Neutrophil (primary cell): ENCODE measurements around the gene GRAP2.

Experiments used
- H3K27ac ChIP-seq: fragments of 200-600 bp; sonication (generic); 2 replicates; pipeline ENCODE4 v1.5.1; 2016; ENCODE audit warnings: mild to moderate bottlenecking, moderate library complexity
- H3K27me3 ChIP-seq: fragments of 200-600 bp; sonication (generic); 2 replicates; pipeline ENCODE4 v1.6.0; 2016; ENCODE audit warnings: mild to moderate bottlenecking
- H3K36me3 ChIP-seq: fragments of 200-600 bp; sonication (generic); 2 replicates; pipeline ENCODE4 v1.5.1; 2017
- H3K4me1 ChIP-seq, 2 experiments: fragments of 200-600 bp in 1 of 2; sonication (generic) in 1 of 2; 1 replicate in 1 of 2; 2 replicates in 1 of 2; pipeline versions ENCODE4 v1.5.1 to v1.6.1; 2013 to 2016; ENCODE audit warnings: low read depth in 1 of 2, low read length in 1 of 2, mild to moderate bottlenecking in 1 of 2, moderate library complexity in 1 of 2; ENCODE audit not compliant: control insufficient read depth in 1 of 2, insufficient read depth in 1 of 2
- H3K4me3 ChIP-seq, 2 experiments: fragments of 200-600 bp in 1 of 2; sonication (generic) in 1 of 2; 1 replicate in 1 of 2; 2 replicates in 1 of 2; pipeline ENCODE4 v1.5.1; 2013 to 2016; ENCODE audit warnings: low read depth in 1 of 2, low read length in 1 of 2, mild to moderate bottlenecking in 1 of 2, moderate library complexity in 1 of 2
- H3K9me3 ChIP-seq: fragments of 200-600 bp; sonication (generic); 2 replicates; pipeline ENCODE4 v1.5.1; 2016
- TF ChIP-seq, protein P1 (sequence below): fragments of 200-600 bp; sonication (generic); IDR thresholded peaks from 2 replicates; pipeline ENCODE4 v1.5.1; 2016; ENCODE audit warnings: antibody characterized with exemption

GRAP2 gene

GRCh38 chr22:39900306-39901227 lies at the start of gene GRAP2:
Gene GRAP2, plus strand, starts transcription at chr22:39901084. Its CDS starts 46,023 bp downstream, at chr22:39947107.
- peaks cover 17 to 28% of the 10 kb centered on the region in 2 experiments for H3K4me1 ChIP-seq
- H3K27ac ChIP-seq = no peak within 1 kb of the TSS
- H3K27me3 ChIP-seq = no peaks in the 10 kb centered on the region
- no peaks in the 10 kb centered on the region for H3K36me3 ChIP-seq
- TF ChIP-seq, protein P1, sequence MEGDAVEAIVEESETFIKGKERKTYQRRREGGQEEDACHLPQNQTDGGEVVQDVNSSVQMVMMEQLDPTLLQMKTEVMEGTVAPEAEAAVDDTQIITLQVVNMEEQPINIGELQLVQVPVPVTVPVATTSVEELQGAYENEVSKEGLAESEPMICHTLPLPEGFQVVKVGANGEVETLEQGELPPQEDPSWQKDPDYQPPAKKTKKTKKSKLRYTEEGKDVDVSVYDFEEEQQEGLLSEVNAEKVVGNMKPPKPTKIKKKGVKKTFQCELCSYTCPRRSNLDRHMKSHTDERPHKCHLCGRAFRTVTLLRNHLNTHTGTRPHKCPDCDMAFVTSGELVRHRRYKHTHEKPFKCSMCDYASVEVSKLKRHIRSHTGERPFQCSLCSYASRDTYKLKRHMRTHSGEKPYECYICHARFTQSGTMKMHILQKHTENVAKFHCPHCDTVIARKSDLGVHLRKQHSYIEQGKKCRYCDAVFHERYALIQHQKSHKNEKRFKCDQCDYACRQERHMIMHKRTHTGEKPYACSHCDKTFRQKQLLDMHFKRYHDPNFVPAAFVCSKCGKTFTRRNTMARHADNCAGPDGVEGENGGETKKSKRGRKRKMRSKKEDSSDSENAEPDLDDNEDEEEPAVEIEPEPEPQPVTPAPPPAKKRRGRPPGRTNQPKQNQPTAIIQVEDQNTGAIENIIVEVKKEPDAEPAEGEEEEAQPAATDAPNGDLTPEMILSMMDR = no peak
- no peaks in the 10 kb centered on the region for H3K9me3 ChIP-seq
- H3K4me3 ChIP-seq = no peak within 1 kb of the TSS

GRCh38 chr22:39851606-39852315 lies 49.1 kb upstream of the GRAP2 start:
- H3K9me3 ChIP-seq = no peaks in the 10 kb centered on the region
- H3K27me3 ChIP-seq = no peaks in the 10 kb centered on the region
- H3K4me3 ChIP-seq = no peak overlapping the region
- TF ChIP-seq, protein P1 = no peak
- H3K27ac ChIP-seq = peak overlapping the region; percentile 6
- H3K36me3 ChIP-seq = no peaks in the 10 kb centered on the region
- peaks cover 14 to 15% of the 10 kb centered on the region in 2 experiments for H3K4me1 ChIP-seq

- Histone ChIP-seq H3K36me3 (no peaks in the 10 kb centered on the region), H3K27me3 (no peaks in the 10 kb centered on the region), H3K4me3 (no peak overlapping the region), H3K4me1 (peaks cover 14 to 15% of the 10 kb centered on the region in 2 experiments), H3K27ac (no peak overlapping the region), H3K9me3 (no peaks in the 10 kb centered on the region)
- TF ChIP-seq, protein P1 = no peak
Measured at GRCh38 chr22:39852799-39853198, 48.1 kb upstream of the GRAP2 start.

- no peaks in the 10 kb centered on the region for H3K36me3 ChIP-seq
- no peak overlapping the region for H3K4me3 ChIP-seq
- peaks cover 10% of the 10 kb centered on the region in 2 experiments for H3K4me1 ChIP-seq
- H3K27me3 ChIP-seq = no peaks in the 10 kb centered on the region
- H3K27ac ChIP-seq = no peak overlapping the region
- TF ChIP-seq, protein P1 = no peak
- H3K9me3 ChIP-seq = no peaks in the 10 kb centered on the region
Measured at GRCh38 chr22:39856588-39856987, 44.3 kb upstream of the GRAP2 start.

DNA sequence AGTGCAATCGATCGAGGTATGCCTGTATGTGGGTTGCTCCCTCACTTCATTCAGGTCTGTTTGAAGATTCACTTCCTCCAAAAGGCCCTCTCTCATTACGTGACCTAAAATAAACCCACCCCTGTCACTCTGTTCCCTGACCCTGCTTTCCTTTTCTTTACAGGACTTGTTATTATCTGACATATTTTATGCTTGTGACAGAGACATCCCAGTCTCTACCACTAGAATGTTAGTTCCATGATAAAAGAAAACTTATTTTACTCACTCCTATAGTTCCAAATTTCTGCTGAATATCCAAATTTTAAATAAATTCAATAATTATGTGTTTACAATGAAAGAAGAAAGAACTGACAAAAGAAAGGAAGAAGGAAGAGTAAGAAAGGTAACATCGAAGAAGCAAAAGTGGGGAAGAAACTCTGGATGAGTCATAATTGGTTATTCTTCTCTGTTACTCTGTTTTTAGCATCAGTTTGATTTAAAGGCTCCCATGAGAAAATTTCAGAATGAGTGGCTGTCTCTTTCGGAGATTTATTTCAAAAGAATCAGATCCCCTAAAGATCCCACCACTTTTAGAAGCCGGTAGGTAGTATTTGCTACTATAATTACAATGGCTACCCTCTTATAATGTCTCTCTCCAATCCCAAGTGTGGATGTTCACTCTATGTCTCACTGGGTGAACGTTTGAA lies 40.8 kb upstream of the GRAP2 start:
- no peaks in the 10 kb centered on the region for H3K27me3 ChIP-seq
- H3K9me3 ChIP-seq = no peaks in the 10 kb centered on the region
- H3K36me3 ChIP-seq = no peaks in the 10 kb centered on the region
- no peak overlapping the region for H3K27ac ChIP-seq
- TF ChIP-seq, protein P1 = no peak
- no peaks in the 10 kb centered on the region for H3K4me1 ChIP-seq
- H3K4me3 ChIP-seq = no peak overlapping the region
